Muscle layer of duodenum (tissue), 2 donors: Measurements from ENCODE around the gene HSPA12A.
"Not testable (repeated sequence)": the region's sequence is repeated elsewhere in the genome, so short reads cannot be mapped to it uniquely, and the experiment has no call there.

ENCODE experiments used
- H3K27ac ChIP-seq: one replicate; pipeline ENCODE4 v1.7.0; 2013; ENCODE audit warnings: mild to moderate bottlenecking, low read length
- H3K27me3 ChIP-seq: one replicate; pipeline ENCODE4 v1.7.0; 2013; ENCODE audit warnings: low read depth, mild to moderate bottlenecking, control low read depth, low read length
- H3K36me3 ChIP-seq, 2 donors: one replicate each; pipeline ENCODE4 v1.7.0; 2013; ENCODE audit warnings: low read length in 2 of 2, control low read depth in 1 of 2, mild to moderate bottlenecking in 1 of 2; ENCODE audit not compliant: insufficient read depth in 2 of 2, control insufficient read depth in 1 of 2
- H3K4me1 ChIP-seq, 2 donors: one replicate each; pipeline ENCODE4 v1.7.0; 2013; ENCODE audit warnings: low read length in 2 of 2, mild to moderate bottlenecking in 2 of 2, control low read depth in 1 of 2, moderate library complexity in 1 of 2; ENCODE audit not compliant: insufficient read depth in 2 of 2, control insufficient read depth in 1 of 2
- H3K4me3 ChIP-seq, 2 donors: one replicate each; pipeline ENCODE4 v1.7.0; 2013; ENCODE audit warnings: low read length in 2 of 2, low read depth in 1 of 2, mild to moderate bottlenecking in 1 of 2
- H3K9me3 ChIP-seq, 2 donors: one replicate each; pipeline ENCODE4 v1.7.0; 2013; ENCODE audit warnings: low read length in 2 of 2, control low read depth in 1 of 2, mild to moderate bottlenecking in 1 of 2; ENCODE audit not compliant: control insufficient read depth in 1 of 2
- donor health status: healthy.

The HSPA12A gene

DNA sequence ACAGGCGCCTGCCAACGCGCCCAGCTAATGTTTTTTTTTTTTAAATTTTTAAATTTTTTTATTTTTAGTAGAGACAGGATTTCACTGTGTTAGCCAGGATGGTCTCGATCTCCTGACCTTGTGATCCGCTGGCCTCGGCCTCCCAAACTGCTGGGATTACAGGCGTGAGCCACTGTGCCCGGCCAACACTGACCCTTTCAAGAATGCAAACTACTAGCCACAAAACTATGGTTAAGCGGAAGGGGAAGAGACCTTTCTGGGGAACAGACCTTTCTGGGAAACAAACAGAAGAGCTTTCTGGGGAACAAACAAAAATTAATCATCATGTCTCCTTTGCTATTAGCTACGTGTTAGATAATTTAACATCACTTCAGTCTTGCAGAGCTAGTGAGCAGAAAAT, 30.6 kb downstream of the HSPA12A start:
- H3K4me3 ChIP-seq, H3K27ac ChIP-seq, H3K36me3 ChIP-seq, H3K9me3 ChIP-seq, H3K27me3 ChIP-seq: not testable (repeated sequence)
- peaks cover 0 to 16% of the 10 kb centered on the region in 2 donors for H3K4me1 ChIP-seq

DNA sequence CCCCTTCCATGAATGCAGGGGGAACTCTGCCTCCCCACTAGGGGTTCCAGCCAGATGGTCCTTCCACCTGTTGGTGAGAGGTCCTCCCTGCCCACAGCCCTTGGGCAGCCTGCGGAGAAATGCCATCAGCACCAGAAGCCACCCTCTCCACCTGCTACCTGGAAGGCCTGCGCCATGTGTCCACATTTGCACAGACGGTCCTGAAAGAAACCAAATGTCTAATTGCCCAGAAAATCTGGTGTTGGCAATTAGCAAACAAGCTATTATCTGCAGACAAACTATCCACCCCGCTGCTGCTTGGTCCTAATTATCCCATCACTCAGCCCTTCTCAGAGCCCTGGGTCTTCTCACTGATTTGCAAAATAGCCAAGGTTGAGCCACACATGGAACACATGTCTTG, 32.3 kb downstream of the HSPA12A start:
- H3K9me3 ChIP-seq: no peaks in the 10 kb centered on the region
- H3K27ac ChIP-seq: no peak overlapping the region
- no peaks in the 10 kb centered on the region for H3K36me3 ChIP-seq
- no peaks in the 10 kb centered on the region for H3K27me3 ChIP-seq
- no peak overlapping the region for H3K4me3 ChIP-seq
- H3K4me1 ChIP-seq: peaks cover 0 to 6% of the 10 kb centered on the region in 2 donors

DNA sequence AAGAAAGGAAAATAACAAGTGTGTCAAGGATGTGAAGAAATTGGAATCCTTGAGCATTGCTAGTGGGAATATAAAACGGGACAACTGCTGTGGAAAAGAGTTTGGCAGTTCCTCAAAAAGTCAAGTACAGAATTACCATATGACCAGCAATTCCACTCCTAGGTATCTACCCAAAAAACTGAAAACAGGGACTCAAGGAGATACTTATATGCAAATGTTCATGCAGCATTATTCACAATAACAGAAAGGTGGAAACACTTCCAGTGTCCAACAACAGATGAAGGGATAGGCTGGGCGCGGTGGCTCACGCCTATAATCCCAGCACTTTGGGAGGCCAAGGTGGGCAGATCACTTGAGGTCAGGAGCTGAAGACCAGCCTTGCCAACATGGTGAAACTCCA, 33.5 kb downstream of the HSPA12A start:
- Histone ChIP-seq H3K27me3 (no peaks in the 10 kb centered on the region), H3K9me3 (no peaks in the 10 kb centered on the region), H3K4me1 (peaks cover 0 to 6% of the 10 kb centered on the region in 2 donors), H3K36me3 (no peaks in the 10 kb centered on the region), H3K27ac (no peak overlapping the region), H3K4me3 (no peak overlapping the region)

DNA sequence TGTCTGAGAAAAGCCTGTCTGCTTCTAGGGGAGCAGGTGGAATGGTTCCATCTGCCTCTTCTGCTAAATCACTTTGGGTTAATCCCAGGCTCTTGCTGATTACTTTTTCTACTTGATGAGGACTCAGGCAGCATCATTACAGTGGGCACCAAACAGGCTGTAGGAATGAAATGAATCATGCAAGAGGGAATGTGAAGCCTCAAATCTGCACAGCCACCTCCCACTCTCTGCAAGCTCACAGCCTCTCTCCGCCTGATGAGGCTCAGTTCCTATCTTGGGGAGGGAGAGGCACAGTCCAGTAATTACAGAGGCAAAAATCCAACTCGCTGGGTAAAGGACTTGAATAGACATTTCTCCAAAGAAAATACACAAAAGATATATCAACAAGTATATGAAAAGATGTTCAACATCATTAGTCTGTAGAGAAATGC, 34.0 kb downstream of the HSPA12A start:
- Histone ChIP-seq H3K4me1 (peaks cover 0 to 6% of the 10 kb centered on the region in 2 donors), H3K27ac (no peak overlapping the region), H3K4me3 (no peak overlapping the region), H3K9me3 (no peaks in the 10 kb centered on the region), H3K36me3 (peaks cover 0 to 3% of the 10 kb centered on the region in 2 donors), H3K27me3 (no peaks in the 10 kb centered on the region)

DNA sequence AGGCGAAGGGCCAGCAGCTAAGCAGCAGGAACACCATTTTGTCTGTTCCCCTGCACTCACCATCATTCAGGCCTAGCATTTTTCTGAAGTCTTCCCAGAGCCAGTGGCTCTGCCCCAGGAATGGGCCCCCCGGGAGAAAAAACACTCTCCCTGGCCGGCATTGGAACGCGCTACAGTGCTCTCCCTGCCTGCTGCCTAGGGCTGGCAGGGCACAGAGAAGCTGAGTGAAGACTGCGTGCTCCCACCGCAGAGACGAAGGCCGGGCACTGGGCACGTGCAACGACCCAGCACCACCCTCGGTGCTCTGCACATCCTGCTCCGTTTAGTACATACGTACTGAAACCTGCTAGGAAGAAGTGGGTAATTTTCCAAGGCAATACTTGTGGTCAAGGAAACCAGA, 34.4 kb downstream of the HSPA12A start:
- Histone ChIP-seq H3K4me3 (no peak overlapping the region), H3K4me1 (peaks cover 0 to 6% of the 10 kb centered on the region in 2 donors), H3K27me3 (no peaks in the 10 kb centered on the region), H3K27ac (no peak overlapping the region), H3K36me3 (peaks cover 0 to 3% of the 10 kb centered on the region in 2 donors), H3K9me3 (no peaks in the 10 kb centered on the region)

DNA sequence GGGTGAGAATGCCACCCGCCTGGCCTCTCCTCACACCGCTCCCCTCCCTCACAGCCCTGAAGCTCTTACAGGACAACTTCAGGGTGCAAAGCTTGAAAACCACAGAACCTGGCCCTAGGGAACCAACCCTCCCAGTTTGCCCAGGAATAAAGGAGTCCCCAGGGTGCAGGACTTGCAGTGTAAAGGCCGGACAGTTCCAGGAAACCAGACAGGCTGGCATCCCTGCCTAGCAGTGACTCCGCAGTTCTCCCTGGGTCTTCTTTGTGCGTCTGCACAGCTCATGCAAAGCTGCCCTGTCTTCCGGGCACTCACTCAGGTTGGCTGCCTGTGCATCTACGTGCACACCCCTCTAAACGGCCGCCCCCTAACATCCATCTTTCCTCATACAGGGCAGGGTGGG, 36.1 kb downstream of the HSPA12A start:
- no peaks in the 10 kb centered on the region for H3K9me3 ChIP-seq
- no peak overlapping the region for H3K27ac ChIP-seq
- peaks cover 0 to 6% of the 10 kb centered on the region in 2 donors for H3K4me1 ChIP-seq
- H3K27me3 ChIP-seq: no peaks in the 10 kb centered on the region
- H3K4me3 ChIP-seq: no peak overlapping the region
- H3K36me3 ChIP-seq: peaks cover 0 to 3% of the 10 kb centered on the region in 2 donors

GRCh38 chr10:116705498-116705897, 36.9 kb downstream of the HSPA12A start:
- Histone ChIP-seq H3K4me1 (peaks cover 0 to 6% of the 10 kb centered on the region in 2 donors), H3K4me3 (no peak overlapping the region), H3K9me3 (no peaks in the 10 kb centered on the region), H3K36me3 (peaks cover 0 to 3% of the 10 kb centered on the region in 2 donors), H3K27ac (no peak overlapping the region), H3K27me3 (no peaks in the 10 kb centered on the region)

GRCh38 chr10:116704926-116705325, 37.4 kb downstream of the HSPA12A start:
- Histone ChIP-seq H3K36me3 (peaks cover 0 to 3% of the 10 kb centered on the region in 2 donors), H3K4me3 (no peak overlapping the region), H3K4me1 (peaks cover 0 to 9% of the 10 kb centered on the region in 2 donors), H3K27ac (no peak overlapping the region), H3K9me3 (no peaks in the 10 kb centered on the region), H3K27me3 (no peaks in the 10 kb centered on the region)

- H3K36me3 ChIP-seq: peaks cover 0 to 6% of the 10 kb centered on the region in 2 donors
- no peaks in the 10 kb centered on the region for H3K9me3 ChIP-seq
- peaks cover 0 to 14% of the 10 kb centered on the region in 2 donors for H3K4me1 ChIP-seq
- no peak overlapping the region for H3K27ac ChIP-seq
- H3K4me3 ChIP-seq: no peak overlapping the region
- H3K27me3 ChIP-seq: no peaks in the 10 kb centered on the region
These were observed 40.2 kb downstream of the HSPA12A start for GRCh38 chr10:116702165-116702564.

DNA sequence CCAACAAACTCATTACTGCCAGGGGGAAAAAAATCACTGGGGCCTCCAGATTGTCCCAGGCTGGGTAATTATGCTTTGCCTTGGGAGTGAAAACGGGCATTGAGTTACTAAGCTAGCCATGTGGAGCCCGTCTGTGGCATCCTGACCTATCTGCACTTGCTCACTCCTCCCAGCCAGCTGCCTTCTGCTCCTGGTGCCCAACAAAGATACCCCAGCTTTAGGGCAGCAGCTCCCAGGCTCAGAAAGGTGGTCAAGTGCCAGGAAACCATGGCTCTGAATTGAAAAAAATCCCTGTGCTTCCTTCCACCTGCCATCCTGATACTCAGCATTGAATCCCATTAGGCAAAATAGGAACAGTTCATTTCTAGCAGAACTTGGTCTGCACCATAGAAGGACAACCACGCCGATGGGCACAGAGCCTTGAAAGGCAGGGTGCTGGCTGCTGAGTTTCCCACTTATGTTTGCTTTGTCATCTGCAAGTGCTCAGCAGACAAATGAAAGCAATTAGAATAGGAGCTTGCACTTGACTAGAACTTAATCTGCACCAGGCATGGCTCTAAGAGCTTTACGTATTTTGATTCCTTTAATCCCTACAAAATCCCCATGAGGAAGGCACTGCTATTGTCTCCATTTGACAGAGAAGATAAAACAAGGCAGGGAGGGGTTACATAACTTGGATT, 42.8 kb downstream of the HSPA12A start:
- Histone ChIP-seq H3K36me3 (peaks cover 0 to 6% of the 10 kb centered on the region in 2 donors), H3K9me3 (no peaks in the 10 kb centered on the region), H3K4me3 (no peak overlapping the region), H3K4me1 (peaks cover 0 to 15% of the 10 kb centered on the region in 2 donors), H3K27me3 (no peaks in the 10 kb centered on the region), H3K27ac (no peak overlapping the region)

GRCh38 chr10:116699049-116699448, 43.3 kb downstream of the HSPA12A start:
- Histone ChIP-seq H3K27me3 (no peaks in the 10 kb centered on the region), H3K27ac (no peak overlapping the region), H3K36me3 (peaks cover 0 to 6% of the 10 kb centered on the region in 2 donors), H3K4me3 (no peak overlapping the region), H3K9me3 (no peaks in the 10 kb centered on the region), H3K4me1 (peaks cover 0 to 20% of the 10 kb centered on the region in 2 donors)

DNA sequence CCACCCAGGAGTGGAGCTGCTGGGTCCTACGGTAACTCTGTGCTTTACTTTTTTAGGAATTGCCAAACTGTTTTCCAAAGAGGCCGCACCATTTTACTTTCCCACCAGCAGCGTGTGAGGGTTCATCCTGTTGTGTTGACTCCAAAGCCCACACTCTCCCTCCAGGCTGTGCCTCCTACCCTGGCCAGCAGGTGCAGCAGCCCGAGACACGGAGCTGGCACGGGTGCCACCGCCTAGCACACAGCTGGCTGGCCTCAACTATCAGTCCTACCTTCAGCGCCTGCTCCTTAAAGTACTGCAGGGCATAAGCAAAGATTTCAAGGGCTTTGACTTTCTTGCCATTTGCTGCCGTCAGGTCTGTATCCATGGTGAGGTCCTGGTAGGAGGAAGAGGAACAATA, 44.0 kb downstream of the HSPA12A start:
- Histone ChIP-seq H3K27me3 (no peaks in the 10 kb centered on the region), H3K36me3 (peaks cover 0 to 3% of the 10 kb centered on the region in 2 donors), H3K4me3 (no peak overlapping the region), H3K4me1 (peaks cover 0 to 20% of the 10 kb centered on the region in 2 donors), H3K9me3 (no peaks in the 10 kb centered on the region), H3K27ac (no peak overlapping the region)
